K562 (cell line): ENCODE data around the gene TPPP. TPM values are rescaled to one million over a fixed set of nuclear protein-coding genes. Genes with fewer than 3 reads are reported as not detected.
"Not testable (repeated sequence)": the region's sequence is repeated elsewhere in the genome, so short reads cannot be mapped to it uniquely, and the experiment has no call there.

Source experiments
- ATAC-seq: fragments of 200-7000 bp; cut with Tn5 transposase; 3 replicates; pipeline ENCODE4 v1.9.1; 2020; ENCODE audit warnings: moderate library complexity
- BruUV-seq: library from RNA; stranded (reverse); fragments of 400-500 nt; replicated peaks from 2 replicates; lab custom pipeline; 2021; lab: Mats Ljungman, UMichigan
- CTCF ChIA-PET: fragments of 300-600 bp; formaldehyde crosslinking; extraction: SDS; loops from one replicate; lab custom pipeline; 2021; ENCODE audit warnings: low intra/inter-chr PET ratio; lab: Yijun Ruan, JAX
- POLR2A ChIA-PET: fragments of 300-600, 350-650 bp; sonication (Branson Sonifier 250); formaldehyde crosslinking; extraction: SDS; loops from one replicate; lab custom pipeline; 2021; ENCODE audit warnings: antibody characterized with exemption, inconsistent platforms; lab: Yijun Ruan, JAX
- DNase-seq, 4 experiments: peaks; one replicate each; pipeline versions ENCODE4 v3.0.0 to v3.0.0-alpha.2; 2011 to 2018; ENCODE audit warnings: low spot score in 3 of 4, mixed read lengths in 3 of 4; ENCODE audit errors: extremely low read depth in 1 of 4
- FAIRE-seq: peaks from 2 replicates; lab custom pipeline; 2011; peaks lifted over from hg19 to GRCh38; lab: Jason Lieb, UNC
- H2AFZ ChIP-seq: 2 replicates; pipeline ENCODE4 v1.6.0; 2011; ENCODE audit warnings: low read depth, low read length, control low read depth, inconsistent platforms
- H3K27ac ChIP-seq: fragments of 200-600 bp; 3 replicates; pipeline ENCODE4 v1.8.0; 2011; ENCODE audit warnings: low read depth, mild to moderate bottlenecking, control low read depth, inconsistent platforms, low read length, moderate library complexity, mixed read lengths; ENCODE audit errors: extremely low read depth
- H3K27me3 ChIP-seq, 2 experiments: fragments of 300-600 bp in 1 of 2; 2 replicates in 1 of 2; 3 replicates in 1 of 2; pipeline versions ENCODE4 v1.6.0 to v1.8.0; 2011; ENCODE audit warnings: inconsistent platforms in 2 of 2, low read length in 2 of 2, mild to moderate bottlenecking in 1 of 2, mixed read lengths in 1 of 2, moderate library complexity in 1 of 2; ENCODE audit not compliant: control insufficient read depth in 2 of 2, insufficient read depth in 2 of 2
- H3K36me3 ChIP-seq: fragments of 300-600 bp; 3 replicates; pipeline ENCODE4 v1.8.0; 2011; ENCODE audit warnings: mild to moderate bottlenecking, low read length, inconsistent platforms; ENCODE audit not compliant: control insufficient read depth, insufficient read depth
- H3K4me1 ChIP-seq, 2 experiments: fragments of 200-600 bp in 1 of 2; replicated peaks in 1 of 2; 2 replicates in 1 of 2; 3 replicates in 1 of 2; pipeline versions ENCODE4 v1.5.1 to v1.8.0; 2011; ENCODE audit warnings: inconsistent platforms in 2 of 2, low read length in 2 of 2, mild to moderate bottlenecking in 1 of 2, mixed read lengths in 1 of 2, moderate library complexity in 1 of 2; ENCODE audit not compliant: control insufficient read depth in 2 of 2, insufficient read depth in 2 of 2
- H3K4me2 ChIP-seq: 2 replicates; pipeline ENCODE4 v1.6.1; 2011; ENCODE audit warnings: low read length, control low read depth, inconsistent platforms, mixed read lengths; ENCODE audit not compliant: insufficient read depth
- H3K4me3 ChIP-seq: fragments of 200-600 bp; sonication (generic), shearing (Covaris generic); 2 replicates; pipeline ENCODE4 v1.5.1; 2016; ENCODE audit warnings: control low read depth, inconsistent platforms
- H3K79me2 ChIP-seq: fragments of 200-600 bp; 3 replicates; pipeline ENCODE4 v1.8.0; 2011; ENCODE audit warnings: low read length, inconsistent platforms; ENCODE audit not compliant: control insufficient read depth, insufficient read depth
- H3K9ac ChIP-seq, 2 experiments: 2 replicates each; pipeline versions ENCODE4 v1.6.0 to v1.6.1; 2011; ENCODE audit warnings: low read depth in 2 of 2, low read length in 2 of 2, control low read depth in 1 of 2, inconsistent platforms in 1 of 2, mild to moderate bottlenecking in 1 of 2, mixed read lengths in 1 of 2; ENCODE audit not compliant: insufficient read depth in 1 of 2
- H3K9me1 ChIP-seq: one replicate; pipeline ENCODE4 v1.6.0; 2011; ENCODE audit warnings: inconsistent platforms, mild to moderate bottlenecking, low read length, moderate library complexity; ENCODE audit not compliant: control insufficient read depth, insufficient read depth
- H3K9me3 ChIP-seq: replicated peaks from 2 replicates; pipeline ENCODE4 v1.5.1; 2011; ENCODE audit warnings: low read depth, low read length, inconsistent platforms; ENCODE audit not compliant: control insufficient read depth, insufficient read depth
- H4K20me1 ChIP-seq: replicated peaks from 2 replicates; pipeline ENCODE4 v1.6.1; 2011; ENCODE audit warnings: low read length, inconsistent platforms, mixed read lengths; ENCODE audit not compliant: control insufficient read depth, insufficient read depth
- WGBS: fragments of 100-300 bp; shearing (Covaris generic); methylation state at CpG from one replicate; pipeline ENCODE4 v1.1.6; 2016; ENCODE audit warnings: low coverage, mixed read lengths; ENCODE audit not compliant: insufficient coverage; ENCODE audit errors: missing lambda C conversion rate; 5-methylcytosine and 5-hydroxymethylcytosine counted together
- in situ Hi-C: fragments of 300-500 bp; cut with MboI; formaldehyde crosslinking; loops from 4 replicates; pipeline ENCODE4 v1.15.0; 2018; ENCODE audit warnings: inconsistent platforms, mixed read lengths
- intact Hi-C: fragments of 100-400 bp; cut with micrococcal nuclease; formaldehyde crosslinking; loops from 2 replicates; pipeline ENCODE4 v1.14.2; 2022
- polyA plus RNA-seq, 8 experiments: library from polyadenylated mRNA; depleted of rRNA in 4 of 8; stranded (reverse) in 5 of 8; unstranded in 3 of 8; fragments of >200 nt; fragmentation: Nextera tagmentation in 2 of 8; fragmentation: Illumina TruSeq in 1 of 8; extraction: Ambion mirVana in 2 of 8; extraction: Trizol in 1 of 8; gene quantifications; 2 replicates each; pipeline versions ENCODE4 v1.2.1 to v1.2.3, GENCODE V29; 2011 to 2014; ENCODE audit warnings: inconsistent platforms in 1 of 8, missing spikeins in 1 of 8
- total RNA-seq, 7 experiments: library from RNA; depleted of rRNA in 6 of 7; stranded (reverse); fragments of >200 nt in 6 of 7; fragmentation: Illumina TruSeq in 2 of 7; extraction: Trizol in 2 of 7; gene quantifications; 2 replicates each; pipeline versions ENCODE4 v1.2.1 to v1.2.3, GENCODE V29; 2011 to 2021; ENCODE audit warnings: low replicate concordance in 1 of 7

TPPP gene
- total and polyA plus RNA-seq, 9 of the 15 experiments (the other 6 are each of a cell fraction or from before 2014, with no cell fraction given), result 0.01 to 0.07 (median 0.03) TPM; not detected in 6

GRCh38 chr5:682216-682615 lies 10.9 kb downstream of the TPPP start:
- H3K4me3 ChIP-seq, H4K20me1 ChIP-seq, H3K36me3 ChIP-seq, ATAC-seq, H3K4me2 ChIP-seq, POLR2A ChIA-PET, H3K9ac ChIP-seq, CTCF ChIA-PET, H3K9me1 ChIP-seq, H3K27ac ChIP-seq, BruUV-seq, H2AFZ ChIP-seq, in situ Hi-C loops, FAIRE-seq, H3K4me1 ChIP-seq, H3K9me3 ChIP-seq, DNase-seq, H3K79me2 ChIP-seq: not testable (repeated sequence)
- intact Hi-C loops, result loop anchor here (5.0 kb wide), 1 partner anchor 90 kb away; no protein-coding TSS in a partner anchor
- H3K27me3 ChIP-seq, result peaks cover 7 to 34% of the 10 kb centered on the region in 2 experiments; a peak in 4 of 5 replicates
- WGBS, result no CpG with 5 or more reads among the region's 3 CpGs

GRCh38 chr5:681317-682191 lies 11.6 kb downstream of the TPPP start:
- FAIRE-seq, CTCF ChIA-PET, H3K36me3 ChIP-seq, H3K4me1 ChIP-seq, H3K9me3 ChIP-seq, H3K4me2 ChIP-seq, H3K79me2 ChIP-seq, H4K20me1 ChIP-seq, in situ Hi-C loops, DNase-seq, ATAC-seq, POLR2A ChIA-PET, H2AFZ ChIP-seq, H3K27ac ChIP-seq, H3K9ac ChIP-seq, BruUV-seq, H3K4me3 ChIP-seq, H3K9me1 ChIP-seq: not testable (repeated sequence)
- 13% methylated on average over 15 of the region's 17 CpGs for WGBS
- intact Hi-C loops, result loop anchor here (5.0 kb wide), 1 partner anchor 91 kb away; no protein-coding TSS in a partner anchor
- peaks cover 7 to 34% of the 10 kb centered on the region in 2 experiments; a peak in 4 of 5 replicates for H3K27me3 ChIP-seq

- H3K27ac ChIP-seq, DNase-seq, H3K9ac ChIP-seq, H2AFZ ChIP-seq, POLR2A ChIA-PET, H3K9me3 ChIP-seq, BruUV-seq, H4K20me1 ChIP-seq, in situ Hi-C loops, H3K4me1 ChIP-seq, H3K9me1 ChIP-seq, FAIRE-seq, H3K79me2 ChIP-seq, H3K4me2 ChIP-seq, CTCF ChIA-PET, ATAC-seq, H3K36me3 ChIP-seq, H3K4me3 ChIP-seq: not testable (repeated sequence)
- WGBS, result 11% methylated on average over 13 of the region's 13 CpGs
- intact Hi-C loops, result loop anchor here (5.0 kb wide), 1 partner anchor 91 kb away; no protein-coding TSS in a partner anchor
- peaks cover 7 to 32% of the 10 kb centered on the region in 2 experiments; a peak in 4 of 5 replicates for H3K27me3 ChIP-seq
Observed at GRCh38 chr5:680836-681235, 12.3 kb downstream of the TPPP start.
